NCI-H524 treated with DMSO at 0.1 percent for 48 hours (cell line): ENCODE results near the gene MCRIP1.
"Not testable (repeated sequence)": the region's sequence is repeated elsewhere in the genome, so short reads cannot be mapped to it uniquely, and the experiment has no call there.

ENCODE experiments used
- DNase-seq: peaks from one replicate; lab custom pipeline; 2025; lab: John Stamatoyannopoulos, UW

MCRIP1 gene

GRCh38 chr17:81840826-81841778 is 8.0 kb upstream of the MCRIP1 start:
- no peak for DNase-seq

GRCh38 chr17:81840059-81840458 is 7.0 kb upstream of the MCRIP1 start:
- DNase-seq: not testable (repeated sequence)

GRCh38 chr17:81839301-81839700 is 6.2 kb upstream of the MCRIP1 start:
- no peak for DNase-seq

- DNase-seq: no peak
Measured at GRCh38 chr17:81838753-81839255, 5.7 kb upstream of the MCRIP1 start.

- no peak for DNase-seq
Measured at GRCh38 chr17:81837641-81838040, 4.5 kb upstream of the MCRIP1 start.

- DNase-seq: no peak
Measured at GRCh38 chr17:81834831-81835267, 1.8 kb upstream of the MCRIP1 start, which contains the start of gene PPP1R27. Gene PPP1R27, minus strand, starts transcription at chr17:81835050. Its CDS starts 97 bp downstream, at chr17:81834953.

GRCh38 chr17:81833921-81834830 is 1.1 kb upstream of the MCRIP1 start:
- DNase-seq: no peak

- DNase-seq: no peak
Measured at GRCh38 chr17:81832608-81833159, 407 bp downstream of the MCRIP1 start.

GRCh38 chr17:81831957-81832607 is 1.0 kb downstream of the MCRIP1 start:
- no peak for DNase-seq

GRCh38 chr17:81831563-81831956 is 1.5 kb downstream of the MCRIP1 start:
- DNase-seq: no peak

GRCh38 chr17:81829858-81830257 is 3.2 kb downstream of the MCRIP1 start:
- no peak for DNase-seq

GRCh38 chr17:81828656-81829055 is 4.4 kb downstream of the MCRIP1 start:
- DNase-seq: no peak

- no peak for DNase-seq
Measured at GRCh38 chr17:81825841-81826466, 7.1 kb downstream of the MCRIP1 start.

- no peak for DNase-seq
Measured at GRCh38 chr17:81824595-81824994, 8.5 kb downstream of the MCRIP1 start.

GRCh38 chr17:81823820-81824550 is 9.1 kb downstream of the MCRIP1 start:
- no peak for DNase-seq

- no peak for DNase-seq
Measured at GRCh38 chr17:81822996-81823819, 9.9 kb downstream of the MCRIP1 start.

GRCh38 chr17:81822312-81822637 is 10.8 kb downstream of the MCRIP1 start:
- DNase-seq: no peak

GRCh38 chr17:81821603-81822311 is 11.3 kb downstream of the MCRIP1 start:
- DNase-seq: no peak

- DNase-seq: no peak
Measured at GRCh38 chr17:81821147-81821546, 11.9 kb downstream of the MCRIP1 start.
